Fibroblast of the aortic adventitia (primary cell): Measurements from ENCODE around the gene FNDC7. TPM values are rescaled to one million over a fixed set of nuclear protein-coding genes. Genes with fewer than 3 reads are reported as not detected.
A peak's percentile ranks its signal among the peaks of the same experiment; 100 is the strongest.

Source experiments
- DNase-seq: peaks from one replicate; pipeline ENCODE4 v3.0.0-alpha.2; 2010; ENCODE audit warnings: low read depth
- H3K4me3 ChIP-seq: 2 replicates; pipeline ENCODE4 v1.5.1; 2011; ENCODE audit warnings: low read depth, mild to moderate bottlenecking, control low read depth, low read length, moderate library complexity
- total RNA-seq: library from RNA; depleted of rRNA; stranded (reverse); fragments of >200 nt; gene quantifications from 2 replicates; pipeline ENCODE4 v1.2.3, GENCODE V29; 2012; ENCODE audit warnings: low replicate concordance
- TF ChIP-seq, protein P1 (sequence below): IDR thresholded peaks from 2 replicates; pipeline ENCODE4 v1.5.1; 2011; ENCODE audit warnings: mild to moderate bottlenecking, low read length, control low read depth, inconsistent platforms; ENCODE audit not compliant: insufficient read depth

FNDC7 gene
- total RNA-seq, 1 donor = under 0.01 TPM

GRCh38 chr1:108686614-108687313 is 25.9 kb upstream of the FNDC7 start:
- TF ChIP-seq, protein P1, sequence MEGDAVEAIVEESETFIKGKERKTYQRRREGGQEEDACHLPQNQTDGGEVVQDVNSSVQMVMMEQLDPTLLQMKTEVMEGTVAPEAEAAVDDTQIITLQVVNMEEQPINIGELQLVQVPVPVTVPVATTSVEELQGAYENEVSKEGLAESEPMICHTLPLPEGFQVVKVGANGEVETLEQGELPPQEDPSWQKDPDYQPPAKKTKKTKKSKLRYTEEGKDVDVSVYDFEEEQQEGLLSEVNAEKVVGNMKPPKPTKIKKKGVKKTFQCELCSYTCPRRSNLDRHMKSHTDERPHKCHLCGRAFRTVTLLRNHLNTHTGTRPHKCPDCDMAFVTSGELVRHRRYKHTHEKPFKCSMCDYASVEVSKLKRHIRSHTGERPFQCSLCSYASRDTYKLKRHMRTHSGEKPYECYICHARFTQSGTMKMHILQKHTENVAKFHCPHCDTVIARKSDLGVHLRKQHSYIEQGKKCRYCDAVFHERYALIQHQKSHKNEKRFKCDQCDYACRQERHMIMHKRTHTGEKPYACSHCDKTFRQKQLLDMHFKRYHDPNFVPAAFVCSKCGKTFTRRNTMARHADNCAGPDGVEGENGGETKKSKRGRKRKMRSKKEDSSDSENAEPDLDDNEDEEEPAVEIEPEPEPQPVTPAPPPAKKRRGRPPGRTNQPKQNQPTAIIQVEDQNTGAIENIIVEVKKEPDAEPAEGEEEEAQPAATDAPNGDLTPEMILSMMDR = no peak
- peak; percentile 92 for DNase-seq
- no peak overlapping the region for H3K4me3 ChIP-seq

DNA sequence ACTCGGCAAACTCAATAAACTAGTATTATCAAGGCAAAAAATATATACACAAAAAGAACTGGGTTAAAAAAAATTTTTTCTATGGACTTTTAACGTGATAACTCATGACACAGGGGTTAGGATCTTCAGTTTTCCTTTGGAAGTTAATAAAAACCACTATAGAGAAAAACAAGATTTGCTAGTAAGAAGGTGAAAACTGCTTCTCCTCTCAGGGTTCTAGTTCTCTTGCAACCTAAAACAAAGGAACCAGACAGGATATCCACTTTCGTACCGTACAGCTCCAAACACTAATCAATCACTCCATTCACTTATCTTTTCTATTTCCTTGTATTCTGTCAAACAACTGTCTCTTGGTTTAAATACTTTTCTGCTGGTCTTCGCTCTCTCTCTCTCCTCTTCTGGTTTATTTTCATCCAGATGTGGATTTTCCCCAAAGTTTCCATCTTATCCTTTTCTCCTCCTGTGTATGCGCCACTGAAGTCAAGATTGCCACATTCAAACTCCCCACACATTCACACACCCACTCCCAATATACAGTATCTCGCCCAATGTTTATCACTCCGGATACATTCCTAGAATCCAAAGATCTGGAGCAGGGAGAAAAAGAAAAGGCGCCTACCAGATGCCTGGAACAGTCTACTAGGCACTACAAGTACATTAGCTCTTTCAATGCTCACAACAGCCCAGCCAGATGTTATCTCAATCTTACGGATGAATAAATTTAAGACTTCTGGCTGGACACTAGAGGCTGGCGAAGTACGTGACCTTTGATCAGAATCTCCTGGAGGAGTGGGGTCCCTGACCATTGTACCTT is 21.4 kb upstream of the FNDC7 start:
- peak overlapping the region; percentile 88 for H3K4me3 ChIP-seq
- DNase-seq = no peak
- TF ChIP-seq, protein P1 = no peak

DNA sequence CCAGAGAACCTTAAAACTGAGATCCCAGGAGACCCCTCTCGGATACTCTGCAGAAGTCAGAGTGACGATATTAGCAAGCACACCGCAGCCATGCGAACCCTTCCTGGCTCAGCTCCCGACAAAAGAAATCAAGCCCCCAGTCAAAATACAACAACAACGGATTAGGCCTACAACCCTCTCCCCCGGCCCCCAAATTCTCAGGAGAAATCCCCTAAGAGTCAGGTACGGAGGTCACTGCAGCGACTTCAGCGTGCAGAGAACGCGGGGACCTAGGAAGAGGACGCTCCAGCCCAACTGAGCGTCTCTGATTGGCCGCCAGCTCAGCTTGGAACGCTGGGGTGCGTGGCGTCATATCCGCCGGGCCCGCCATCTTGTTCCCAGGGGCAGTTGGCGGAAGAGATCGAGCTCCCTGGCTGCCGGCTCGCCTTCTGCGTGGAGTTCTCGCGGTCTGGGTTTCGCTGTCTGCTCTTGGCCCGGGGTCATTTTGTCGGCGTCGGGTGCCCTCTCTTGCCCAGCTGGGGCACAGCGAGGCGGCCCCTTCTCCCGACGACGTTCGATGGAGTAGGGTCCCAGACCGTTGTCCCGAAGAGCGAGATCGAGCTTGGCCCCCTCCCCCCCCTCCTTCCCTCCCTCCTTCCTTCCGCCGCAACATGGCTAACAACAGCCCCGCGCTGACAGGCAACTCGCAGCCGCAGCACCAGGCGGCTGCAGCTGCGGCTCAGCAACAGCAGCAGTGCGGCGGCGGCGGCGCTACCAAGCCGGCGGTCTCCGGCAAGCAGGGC is 20.6 kb upstream of the FNDC7 start, which contains the start of gene PRPF38B:
Gene PRPF38B (plus strand): TSS at position 369 of the 782 bp plus-strand sequence. CDS start 282 bp downstream, at position 651.
- peak; percentile 88 for DNase-seq
- TF ChIP-seq, protein P1 = no peak
- peak within 1 kb of the TSS; percentile 88 for H3K4me3 ChIP-seq

- H3K4me3 ChIP-seq = peak overlapping the region; percentile 88
- DNase-seq = peak; percentile 78
- TF ChIP-seq, protein P1 = peak; percentile 23
These were observed 19.7 kb upstream of the FNDC7 start for GRCh38 chr1:108692724-108693655.

DNA sequence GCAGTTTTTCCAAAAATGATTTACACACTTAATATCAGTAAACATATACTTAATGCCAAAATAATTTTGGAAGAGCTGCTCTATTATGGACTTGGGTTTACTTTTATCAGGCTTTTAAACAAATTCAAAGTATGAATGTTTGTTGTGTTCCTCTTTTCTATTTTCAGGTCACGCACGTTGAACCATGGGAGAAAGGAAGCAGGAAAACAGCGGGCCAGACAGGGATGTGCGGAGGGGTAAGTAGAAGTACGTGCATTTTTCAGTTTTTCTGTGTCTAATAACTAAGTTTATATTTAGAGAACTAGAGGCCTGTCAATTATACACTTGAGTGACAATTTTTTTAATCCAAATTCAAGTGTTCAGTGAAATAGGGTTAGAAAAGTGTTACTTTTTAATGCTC is 17.2 kb upstream of the FNDC7 start:
- DNase-seq = no peak
- TF ChIP-seq, protein P1 = no peak
- no peak overlapping the region for H3K4me3 ChIP-seq
